GM23338 (cell line): Measurements from ENCODE around the gene BTBD1. TPM values are rescaled to one million over a fixed set of nuclear protein-coding genes. Genes with fewer than 3 reads are reported as not detected.

ENCODE experiments used
- ATAC-seq: fragments of 200-7000 bp; cut with Tn5 transposase; 3 replicates; pipeline ENCODE4 v1.9.1; 2020
- DNase-seq: peaks from one replicate; pipeline ENCODE4 v3.0.0-alpha.2; 2015; ENCODE audit warnings: low spot score
- H2AFZ ChIP-seq: fragments of 200-600 bp; sonication (generic); 2 replicates; pipeline ENCODE4 v1.8.0; 2016; ENCODE audit warnings: antibody characterized with exemption, mild to moderate bottlenecking, moderate library complexity
- H3F3A ChIP-seq: fragments of 200-600 bp; sonication (generic); replicated peaks from 2 replicates; pipeline ENCODE4 v1.8.0; 2017; ENCODE audit warnings: antibody characterized with exemption, mixed run types, low read depth
- H3K27ac ChIP-seq: fragments of 200-600 bp; sonication (generic); 2 replicates; pipeline ENCODE4 v1.6.1; 2016; ENCODE audit warnings: low read depth
- H3K27me3 ChIP-seq: fragments of 200-600 bp; sonication (generic); 2 replicates; pipeline ENCODE4 v1.8.0; 2016; ENCODE audit warnings: mild to moderate bottlenecking, mixed run types, moderate library complexity; ENCODE audit not compliant: insufficient read depth
- H3K36me3 ChIP-seq: fragments of 200-600 bp; sonication (generic); 2 replicates; pipeline ENCODE4 v1.8.0; 2016; ENCODE audit warnings: mild to moderate bottlenecking; ENCODE audit not compliant: insufficient read depth
- H3K4me1 ChIP-seq: fragments of 200-600 bp; sonication (generic); 2 replicates; pipeline ENCODE4 v1.8.0; 2016; ENCODE audit warnings: mild to moderate bottlenecking, moderate library complexity; ENCODE audit not compliant: insufficient read depth
- H3K4me2 ChIP-seq: fragments of 200-600 bp; sonication (generic); 2 replicates; pipeline ENCODE4 v1.7.1; 2017; ENCODE audit warnings: mixed run types
- H3K4me3 ChIP-seq: fragments of 200-600 bp; sonication (generic); 2 replicates; pipeline ENCODE4 v1.6.1; 2016; ENCODE audit warnings: mixed run types
- H3K79me2 ChIP-seq: fragments of 200-600 bp; sonication (generic); replicated peaks from 2 replicates; pipeline ENCODE4 v1.8.0; 2017; ENCODE audit warnings: mild to moderate bottlenecking; ENCODE audit not compliant: insufficient read depth
- H3K9me2 ChIP-seq: fragments of 200-600 bp; sonication (generic); 2 replicates; pipeline ENCODE4 v1.8.0; 2017; ENCODE audit not compliant: insufficient read depth
- H4K20me1 ChIP-seq: fragments of 200-600 bp; sonication (generic); replicated peaks from 2 replicates; pipeline ENCODE4 v1.8.0; 2017; ENCODE audit warnings: mild to moderate bottlenecking; ENCODE audit not compliant: insufficient read depth
- H3K27ac Mint-ChIP-seq: 2 replicates; pipeline ENCODE4 v1.8.0; 2020; ENCODE audit warnings: inconsistent platforms, mild to moderate bottlenecking, moderate library complexity, mixed read lengths
- H3K27me3 Mint-ChIP-seq: 3 replicates; pipeline ENCODE4 v1.8.0; 2022; ENCODE audit warnings: low read depth, mild to moderate bottlenecking, moderate library complexity, mixed read lengths, inconsistent platforms; ENCODE audit not compliant: insufficient read depth, poor library complexity
- H3K36me3 Mint-ChIP-seq: 3 replicates; pipeline ENCODE4 v1.8.0; 2021; ENCODE audit warnings: low read depth, mild to moderate bottlenecking, inconsistent platforms, moderate library complexity, mixed read lengths
- H3K4me1 Mint-ChIP-seq: 3 replicates; pipeline ENCODE4 v1.8.0; 2020; ENCODE audit warnings: mild to moderate bottlenecking, inconsistent platforms, mixed read lengths
- H3K4me3 Mint-ChIP-seq: 3 replicates; pipeline ENCODE4 v1.8.0; 2021; ENCODE audit warnings: moderate library complexity, mild to moderate bottlenecking, inconsistent platforms, mixed read lengths
- H3K9me3 Mint-ChIP-seq: 3 replicates; pipeline ENCODE4 v1.8.0; 2020; ENCODE audit warnings: moderate library complexity, mild to moderate bottlenecking, inconsistent platforms, mixed read lengths
- CREB1 ChIP-seq: fragments of 250-450 bp; sonication (Bioruptor Pico); IDR thresholded peaks from 2 replicates; pipeline ENCODE4 v1.5.0; 2020; ENCODE audit warnings: low read depth, mild to moderate bottlenecking, moderate library complexity
- EZH2 ChIP-seq: fragments of 200-600 bp; sonication (generic); IDR thresholded peaks from one replicate; pipeline ENCODE4 v1.8.0; 2017; ENCODE audit warnings: antibody characterized with exemption, mild to moderate bottlenecking, low read depth; ENCODE audit not compliant: unreplicated experiment
- EZH2phosphoT487 ChIP-seq: fragments of 200-600 bp; sonication (generic); IDR thresholded peaks from one replicate; pipeline ENCODE4 v1.8.1; 2018; ENCODE audit warnings: antibody characterized with exemption; ENCODE audit not compliant: unreplicated experiment
- JUNB ChIP-seq: IDR thresholded peaks from one replicate; pipeline ENCODE4 v1.6.1; 2016; ENCODE audit warnings: antibody characterized with exemption; ENCODE audit not compliant: unreplicated experiment
- NANOG ChIP-seq: IDR thresholded peaks from 2 replicates; pipeline ENCODE4 v1.6.1; 2016; ENCODE audit warnings: antibody characterized with exemption, borderline replicate concordance
- POLR2AphosphoS5 ChIP-seq: IDR thresholded peaks from 2 replicates; pipeline ENCODE4 v1.6.1; 2016; ENCODE audit warnings: antibody characterized with exemption, low read depth
- STAT1 ChIP-seq: IDR thresholded peaks from one replicate; pipeline ENCODE4 v1.6.1; 2016; ENCODE audit warnings: antibody characterized with exemption; ENCODE audit not compliant: unreplicated experiment
- ZNF114 ChIP-seq: fragments of 250-450 bp; sonication (Bioruptor Pico); IDR thresholded peaks from 2 replicates; pipeline ENCODE4 v1.5.0; 2020; ENCODE audit warnings: mild to moderate bottlenecking, moderate library complexity
- ZNF331 ChIP-seq: fragments of 250-450 bp; sonication (Bioruptor Pico); IDR thresholded peaks from 2 replicates; pipeline ENCODE4 v1.5.0; 2020; ENCODE audit warnings: low read depth, mild to moderate bottlenecking, moderate library complexity
- polyA plus RNA-seq: library from polyadenylated mRNA; unstranded; fragments of >200 nt; fragmentation: Nextera tagmentation; extraction: Ambion mirVana; gene quantifications from 2 replicates; pipeline ENCODE4 v1.2.1, GENCODE V29; 2016
- total RNA-seq: library from RNA; depleted of rRNA; stranded (reverse); fragments of >200 nt; shearing (Covaris generic); gene quantifications from 2 replicates; pipeline ENCODE4 v1.2.3, GENCODE V29; 2014
- TF ChIP-seq, protein P1 (sequence below), 2 experiments: fragments of 200-600 bp in 1 of 2; sonication (generic) in 1 of 2; conservative IDR thresholded peaks; 2 replicates each; pipeline versions ENCODE4 v1.5.1 to v1.6.1; 2016 to 2017; ENCODE audit warnings: antibody characterized with exemption in 2 of 2, low read depth in 2 of 2, mild to moderate bottlenecking in 2 of 2, moderate library complexity in 1 of 2
- TF ChIP-seq, protein P2 (sequence below): IDR thresholded peaks from one replicate; pipeline ENCODE4 v1.6.1; 2018; ENCODE audit warnings: antibody characterized with exemption; ENCODE audit not compliant: unreplicated experiment
- TF ChIP-seq, protein P3 (sequence below): IDR thresholded peaks from 2 replicates; pipeline ENCODE4 v1.6.1; 2016; ENCODE audit warnings: antibody characterized with exemption
- TF ChIP-seq, protein P4 (sequence below): fragments of 250-450 bp; sonication (Bioruptor Pico); IDR thresholded peaks from 2 replicates; pipeline ENCODE4 v1.5.0; 2020; ENCODE audit warnings: mild to moderate bottlenecking, moderate library complexity

Gene BTBD1
- total and polyA plus RNA-seq, 2 experiments from 2014 or later: 12.6 to 66.1 TPM

DNA sequence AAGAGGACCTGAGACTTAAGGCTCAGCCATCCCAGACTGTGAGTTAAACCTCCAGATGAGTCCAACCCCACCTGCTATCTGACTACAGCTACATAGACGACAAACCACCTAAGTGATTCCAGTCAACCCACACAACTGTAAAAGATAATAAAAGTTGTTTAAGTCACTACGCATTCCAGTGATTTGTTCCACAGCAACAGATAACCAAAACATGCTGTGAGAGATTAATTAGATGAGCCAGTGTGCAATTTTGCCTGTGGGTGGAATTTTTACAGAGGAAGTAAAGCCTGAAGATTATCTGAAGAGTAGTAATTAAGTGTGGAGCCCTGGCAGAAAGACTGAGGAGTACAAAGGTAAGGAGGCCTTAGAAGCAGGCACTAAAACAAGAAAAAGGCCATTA, 5.4 kb downstream of the BTBD1 start:
- Mint-ChIP-seq H3K4me3 (no peak overlapping the region), H3K4me1 (peaks cover 34% of the 10 kb centered on the region), H3K27me3 (peaks cover under 1% of the 10 kb centered on the region), H3K27ac (no peak overlapping the region), H3K9me3 (no peaks in the 10 kb centered on the region; the same call in 2 of the 3 replicates), H3K36me3 (peaks cover 1% of the 10 kb centered on the region)
- Histone ChIP-seq H3K36me3 (no peaks in the 10 kb centered on the region), H3K79me2 (peaks cover 96% of the 10 kb centered on the region), H3K4me1 (peaks cover 50% of the 10 kb centered on the region), H3K9me2 (no peaks in the 10 kb centered on the region), H2AFZ (no peak overlapping the region), H3K4me2 (no peak overlapping the region), H3F3A (no peaks in the 10 kb centered on the region; the same call in 1 of the 2 replicates), H3K27me3 (no peaks in the 10 kb centered on the region), H3K27ac (no peak overlapping the region), H3K4me3 (no peak overlapping the region), H4K20me1 (peaks cover 40% of the 10 kb centered on the region)
- TF ChIP-seq, protein P1, sequence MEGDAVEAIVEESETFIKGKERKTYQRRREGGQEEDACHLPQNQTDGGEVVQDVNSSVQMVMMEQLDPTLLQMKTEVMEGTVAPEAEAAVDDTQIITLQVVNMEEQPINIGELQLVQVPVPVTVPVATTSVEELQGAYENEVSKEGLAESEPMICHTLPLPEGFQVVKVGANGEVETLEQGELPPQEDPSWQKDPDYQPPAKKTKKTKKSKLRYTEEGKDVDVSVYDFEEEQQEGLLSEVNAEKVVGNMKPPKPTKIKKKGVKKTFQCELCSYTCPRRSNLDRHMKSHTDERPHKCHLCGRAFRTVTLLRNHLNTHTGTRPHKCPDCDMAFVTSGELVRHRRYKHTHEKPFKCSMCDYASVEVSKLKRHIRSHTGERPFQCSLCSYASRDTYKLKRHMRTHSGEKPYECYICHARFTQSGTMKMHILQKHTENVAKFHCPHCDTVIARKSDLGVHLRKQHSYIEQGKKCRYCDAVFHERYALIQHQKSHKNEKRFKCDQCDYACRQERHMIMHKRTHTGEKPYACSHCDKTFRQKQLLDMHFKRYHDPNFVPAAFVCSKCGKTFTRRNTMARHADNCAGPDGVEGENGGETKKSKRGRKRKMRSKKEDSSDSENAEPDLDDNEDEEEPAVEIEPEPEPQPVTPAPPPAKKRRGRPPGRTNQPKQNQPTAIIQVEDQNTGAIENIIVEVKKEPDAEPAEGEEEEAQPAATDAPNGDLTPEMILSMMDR (conservative IDR thresholded peaks at IDR 0.05; ENCODE audit: low read depth in 2 of 2): no peak
- no peak for TF ChIP-seq EZH2phosphoT487
- TF ChIP-seq, protein P2, sequence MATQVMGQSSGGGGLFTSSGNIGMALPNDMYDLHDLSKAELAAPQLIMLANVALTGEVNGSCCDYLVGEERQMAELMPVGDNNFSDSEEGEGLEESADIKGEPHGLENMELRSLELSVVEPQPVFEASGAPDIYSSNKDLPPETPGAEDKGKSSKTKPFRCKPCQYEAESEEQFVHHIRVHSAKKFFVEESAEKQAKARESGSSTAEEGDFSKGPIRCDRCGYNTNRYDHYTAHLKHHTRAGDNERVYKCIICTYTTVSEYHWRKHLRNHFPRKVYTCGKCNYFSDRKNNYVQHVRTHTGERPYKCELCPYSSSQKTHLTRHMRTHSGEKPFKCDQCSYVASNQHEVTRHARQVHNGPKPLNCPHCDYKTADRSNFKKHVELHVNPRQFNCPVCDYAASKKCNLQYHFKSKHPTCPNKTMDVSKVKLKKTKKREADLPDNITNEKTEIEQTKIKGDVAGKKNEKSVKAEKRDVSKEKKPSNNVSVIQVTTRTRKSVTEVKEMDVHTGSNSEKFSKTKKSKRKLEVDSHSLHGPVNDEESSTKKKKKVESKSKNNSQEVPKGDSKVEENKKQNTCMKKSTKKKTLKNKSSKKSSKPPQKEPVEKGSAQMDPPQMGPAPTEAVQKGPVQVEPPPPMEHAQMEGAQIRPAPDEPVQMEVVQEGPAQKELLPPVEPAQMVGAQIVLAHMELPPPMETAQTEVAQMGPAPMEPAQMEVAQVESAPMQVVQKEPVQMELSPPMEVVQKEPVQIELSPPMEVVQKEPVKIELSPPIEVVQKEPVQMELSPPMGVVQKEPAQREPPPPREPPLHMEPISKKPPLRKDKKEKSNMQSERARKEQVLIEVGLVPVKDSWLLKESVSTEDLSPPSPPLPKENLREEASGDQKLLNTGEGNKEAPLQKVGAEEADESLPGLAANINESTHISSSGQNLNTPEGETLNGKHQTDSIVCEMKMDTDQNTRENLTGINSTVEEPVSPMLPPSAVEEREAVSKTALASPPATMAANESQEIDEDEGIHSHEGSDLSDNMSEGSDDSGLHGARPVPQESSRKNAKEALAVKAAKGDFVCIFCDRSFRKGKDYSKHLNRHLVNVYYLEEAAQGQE: no peak
- TF ChIP-seq, protein P3, sequence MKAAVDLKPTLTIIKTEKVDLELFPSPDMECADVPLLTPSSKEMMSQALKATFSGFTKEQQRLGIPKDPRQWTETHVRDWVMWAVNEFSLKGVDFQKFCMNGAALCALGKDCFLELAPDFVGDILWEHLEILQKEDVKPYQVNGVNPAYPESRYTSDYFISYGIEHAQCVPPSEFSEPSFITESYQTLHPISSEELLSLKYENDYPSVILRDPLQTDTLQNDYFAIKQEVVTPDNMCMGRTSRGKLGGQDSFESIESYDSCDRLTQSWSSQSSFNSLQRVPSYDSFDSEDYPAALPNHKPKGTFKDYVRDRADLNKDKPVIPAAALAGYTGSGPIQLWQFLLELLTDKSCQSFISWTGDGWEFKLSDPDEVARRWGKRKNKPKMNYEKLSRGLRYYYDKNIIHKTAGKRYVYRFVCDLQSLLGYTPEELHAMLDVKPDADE: no peak
- TF ChIP-seq, protein P4, sequence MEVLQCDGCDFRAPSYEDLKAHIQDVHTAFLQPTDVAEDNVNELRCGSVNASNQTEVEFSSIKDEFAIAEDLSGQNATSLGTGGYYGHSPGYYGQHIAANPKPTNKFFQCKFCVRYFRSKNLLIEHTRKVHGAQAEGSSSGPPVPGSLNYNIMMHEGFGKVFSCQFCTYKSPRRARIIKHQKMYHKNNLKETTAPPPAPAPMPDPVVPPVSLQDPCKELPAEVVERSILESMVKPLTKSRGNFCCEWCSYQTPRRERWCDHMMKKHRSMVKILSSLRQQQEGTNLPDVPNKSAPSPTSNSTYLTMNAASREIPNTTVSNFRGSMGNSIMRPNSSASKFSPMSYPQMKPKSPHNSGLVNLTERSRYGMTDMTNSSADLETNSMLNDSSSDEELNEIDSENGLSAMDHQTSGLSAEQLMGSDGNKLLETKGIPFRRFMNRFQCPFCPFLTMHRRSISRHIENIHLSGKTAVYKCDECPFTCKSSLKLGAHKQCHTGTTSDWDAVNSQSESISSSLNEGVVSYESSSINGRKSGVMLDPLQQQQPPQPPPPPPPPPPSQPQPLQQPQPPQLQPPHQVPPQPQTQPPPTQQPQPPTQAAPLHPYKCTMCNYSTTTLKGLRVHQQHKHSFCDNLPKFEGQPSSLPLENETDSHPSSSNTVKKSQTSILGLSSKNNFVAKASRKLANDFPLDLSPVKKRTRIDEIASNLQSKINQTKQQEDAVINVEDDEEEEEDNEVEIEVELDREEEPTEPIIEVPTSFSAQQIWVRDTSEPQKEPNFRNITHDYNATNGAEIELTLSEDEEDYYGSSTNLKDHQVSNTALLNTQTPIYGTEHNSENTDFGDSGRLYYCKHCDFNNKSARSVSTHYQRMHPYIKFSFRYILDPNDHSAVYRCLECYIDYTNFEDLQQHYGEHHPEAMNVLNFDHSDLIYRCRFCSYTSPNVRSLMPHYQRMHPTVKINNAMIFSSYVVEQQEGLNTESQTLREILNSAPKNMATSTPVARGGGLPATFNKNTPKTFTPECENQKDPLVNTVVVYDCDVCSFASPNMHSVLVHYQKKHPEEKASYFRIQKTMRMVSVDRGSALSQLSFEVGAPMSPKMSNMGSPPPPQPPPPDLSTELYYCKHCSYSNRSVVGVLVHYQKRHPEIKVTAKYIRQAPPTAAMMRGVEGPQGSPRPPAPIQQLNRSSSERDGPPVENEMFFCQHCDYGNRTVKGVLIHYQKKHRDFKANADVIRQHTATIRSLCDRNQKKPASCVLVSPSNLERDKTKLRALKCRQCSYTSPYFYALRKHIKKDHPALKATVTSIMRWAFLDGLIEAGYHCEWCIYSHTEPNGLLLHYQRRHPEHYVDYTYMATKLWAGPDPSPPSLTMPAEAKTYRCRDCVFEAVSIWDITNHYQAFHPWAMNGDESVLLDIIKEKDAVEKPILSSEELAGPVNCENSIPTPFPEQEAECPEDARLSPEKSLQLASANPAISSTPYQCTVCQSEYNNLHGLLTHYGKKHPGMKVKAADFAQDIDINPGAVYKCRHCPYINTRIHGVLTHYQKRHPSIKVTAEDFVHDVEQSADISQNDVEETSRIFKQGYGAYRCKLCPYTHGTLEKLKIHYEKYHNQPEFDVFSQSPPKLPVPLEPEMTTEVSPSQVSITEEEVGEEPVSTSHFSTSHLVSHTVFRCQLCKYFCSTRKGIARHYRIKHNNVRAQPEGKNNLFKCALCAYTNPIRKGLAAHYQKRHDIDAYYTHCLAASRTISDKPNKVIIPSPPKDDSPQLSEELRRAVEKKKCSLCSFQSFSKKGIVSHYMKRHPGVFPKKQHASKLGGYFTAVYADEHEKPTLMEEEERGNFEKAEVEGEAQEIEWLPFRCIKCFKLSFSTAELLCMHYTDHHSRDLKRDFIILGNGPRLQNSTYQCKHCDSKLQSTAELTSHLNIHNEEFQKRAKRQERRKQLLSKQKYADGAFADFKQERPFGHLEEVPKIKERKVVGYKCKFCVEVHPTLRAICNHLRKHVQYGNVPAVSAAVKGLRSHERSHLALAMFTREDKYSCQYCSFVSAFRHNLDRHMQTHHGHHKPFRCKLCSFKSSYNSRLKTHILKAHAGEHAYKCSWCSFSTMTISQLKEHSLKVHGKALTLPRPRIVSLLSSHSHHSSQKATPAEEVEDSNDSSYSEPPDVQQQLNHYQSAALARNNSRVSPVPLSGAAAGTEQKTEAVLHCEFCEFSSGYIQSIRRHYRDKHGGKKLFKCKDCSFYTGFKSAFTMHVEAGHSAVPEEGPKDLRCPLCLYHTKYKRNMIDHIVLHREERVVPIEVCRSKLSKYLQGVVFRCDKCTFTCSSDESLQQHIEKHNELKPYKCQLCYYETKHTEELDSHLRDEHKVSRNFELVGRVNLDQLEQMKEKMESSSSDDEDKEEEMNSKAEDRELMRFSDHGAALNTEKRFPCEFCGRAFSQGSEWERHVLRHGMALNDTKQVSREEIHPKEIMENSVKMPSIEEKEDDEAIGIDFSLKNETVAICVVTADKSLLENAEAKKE: no peak
- TF ChIP-seq POLR2AphosphoS5: no peak
- TF ChIP-seq ZNF114: no peak
- no peak for TF ChIP-seq ZNF331 (CRISPR knock-in tag)
- TF ChIP-seq JUNB: no peak
- no peak for TF ChIP-seq NANOG
- no peak for TF ChIP-seq EZH2
- no peak for TF ChIP-seq CREB1 (CRISPR knock-in tag)
- no peak for TF ChIP-seq STAT1
- ATAC-seq: no peak
- DNase-seq: no peak
